K562 (cell line): ENCODE results near the gene ICA1L. TPM values are rescaled to one million over a fixed set of nuclear protein-coding genes. Genes with fewer than 3 reads are reported as not detected.

Source experiments
- ATAC-seq: fragments of 200-7000 bp; cut with Tn5 transposase; 3 replicates; pipeline ENCODE4 v1.9.1; 2020; ENCODE audit warnings: moderate library complexity
- BruUV-seq: library from RNA; stranded (reverse); fragments of 400-500 nt; replicated peaks from 2 replicates; lab custom pipeline; 2021; lab: Mats Ljungman, UMichigan
- CTCF ChIA-PET: fragments of 300-600 bp; formaldehyde crosslinking; extraction: SDS; loops from one replicate; lab custom pipeline; 2021; ENCODE audit warnings: low intra/inter-chr PET ratio; lab: Yijun Ruan, JAX
- POLR2A ChIA-PET: fragments of 300-600, 350-650 bp; sonication (Branson Sonifier 250); formaldehyde crosslinking; extraction: SDS; loops from one replicate; lab custom pipeline; 2021; ENCODE audit warnings: antibody characterized with exemption, inconsistent platforms; lab: Yijun Ruan, JAX
- DNase-seq, 4 experiments: peaks; one replicate each; pipeline versions ENCODE4 v3.0.0 to v3.0.0-alpha.2; 2011 to 2018; ENCODE audit warnings: low spot score in 3 of 4, mixed read lengths in 3 of 4; ENCODE audit errors: extremely low read depth in 1 of 4
- FAIRE-seq: peaks from 2 replicates; lab custom pipeline; 2011; peaks lifted over from hg19 to GRCh38; lab: Jason Lieb, UNC
- H2AFZ ChIP-seq: 2 replicates; pipeline ENCODE4 v1.6.0; 2011; ENCODE audit warnings: low read depth, low read length, control low read depth, inconsistent platforms
- H3K27ac ChIP-seq: fragments of 200-600 bp; 3 replicates; pipeline ENCODE4 v1.8.0; 2011; ENCODE audit warnings: low read depth, mild to moderate bottlenecking, control low read depth, inconsistent platforms, low read length, moderate library complexity, mixed read lengths; ENCODE audit errors: extremely low read depth
- H3K27me3 ChIP-seq, 2 experiments: fragments of 300-600 bp in 1 of 2; 2 replicates in 1 of 2; 3 replicates in 1 of 2; pipeline versions ENCODE4 v1.6.0 to v1.8.0; 2011; ENCODE audit warnings: inconsistent platforms in 2 of 2, low read length in 2 of 2, mild to moderate bottlenecking in 1 of 2, mixed read lengths in 1 of 2, moderate library complexity in 1 of 2; ENCODE audit not compliant: control insufficient read depth in 2 of 2, insufficient read depth in 2 of 2
- H3K36me3 ChIP-seq: fragments of 300-600 bp; 3 replicates; pipeline ENCODE4 v1.8.0; 2011; ENCODE audit warnings: mild to moderate bottlenecking, low read length, inconsistent platforms; ENCODE audit not compliant: control insufficient read depth, insufficient read depth
- H3K4me1 ChIP-seq, 2 experiments: fragments of 200-600 bp in 1 of 2; replicated peaks in 1 of 2; 2 replicates in 1 of 2; 3 replicates in 1 of 2; pipeline versions ENCODE4 v1.5.1 to v1.8.0; 2011; ENCODE audit warnings: inconsistent platforms in 2 of 2, low read length in 2 of 2, mild to moderate bottlenecking in 1 of 2, mixed read lengths in 1 of 2, moderate library complexity in 1 of 2; ENCODE audit not compliant: control insufficient read depth in 2 of 2, insufficient read depth in 2 of 2
- H3K4me2 ChIP-seq: 2 replicates; pipeline ENCODE4 v1.6.1; 2011; ENCODE audit warnings: low read length, control low read depth, inconsistent platforms, mixed read lengths; ENCODE audit not compliant: insufficient read depth
- H3K4me3 ChIP-seq: fragments of 200-600 bp; sonication (generic), shearing (Covaris generic); 2 replicates; pipeline ENCODE4 v1.5.1; 2016; ENCODE audit warnings: control low read depth, inconsistent platforms
- H3K79me2 ChIP-seq: fragments of 200-600 bp; 3 replicates; pipeline ENCODE4 v1.8.0; 2011; ENCODE audit warnings: low read length, inconsistent platforms; ENCODE audit not compliant: control insufficient read depth, insufficient read depth
- H3K9ac ChIP-seq, 2 experiments: 2 replicates each; pipeline versions ENCODE4 v1.6.0 to v1.6.1; 2011; ENCODE audit warnings: low read depth in 2 of 2, low read length in 2 of 2, control low read depth in 1 of 2, inconsistent platforms in 1 of 2, mild to moderate bottlenecking in 1 of 2, mixed read lengths in 1 of 2; ENCODE audit not compliant: insufficient read depth in 1 of 2
- H3K9me1 ChIP-seq: one replicate; pipeline ENCODE4 v1.6.0; 2011; ENCODE audit warnings: inconsistent platforms, mild to moderate bottlenecking, low read length, moderate library complexity; ENCODE audit not compliant: control insufficient read depth, insufficient read depth
- H3K9me3 ChIP-seq: replicated peaks from 2 replicates; pipeline ENCODE4 v1.5.1; 2011; ENCODE audit warnings: low read depth, low read length, inconsistent platforms; ENCODE audit not compliant: control insufficient read depth, insufficient read depth
- H4K20me1 ChIP-seq: replicated peaks from 2 replicates; pipeline ENCODE4 v1.6.1; 2011; ENCODE audit warnings: low read length, inconsistent platforms, mixed read lengths; ENCODE audit not compliant: control insufficient read depth, insufficient read depth
- CHD2 ChIP-seq: IDR thresholded peaks from 2 replicates; pipeline ENCODE4 v1.6.1; 2011; ENCODE audit warnings: low read depth, low read length
- EP400 ChIP-seq: fragments of 450-650 bp; IDR thresholded peaks from 2 replicates; pipeline ENCODE4 v1.6.1; 2017; ENCODE audit warnings: antibody characterized with exemption, mild to moderate bottlenecking, moderate library complexity
- EZH2 ChIP-seq: IDR thresholded peaks from 2 replicates; pipeline ENCODE4 v1.6.1; 2012; ENCODE audit warnings: low read depth, mild to moderate bottlenecking, inconsistent platforms, low read length, borderline replicate concordance
- FOXO4 ChIP-seq: fragments of 450-650 bp; formaldehyde crosslinking; IDR thresholded peaks from 2 replicates; pipeline ENCODE4 v1.4.0; 2020; ENCODE audit warnings: mild to moderate bottlenecking, moderate library complexity
- GABPB1 ChIP-seq: sonication (generic); formaldehyde crosslinking; IDR thresholded peaks from 2 replicates; pipeline ENCODE4 v1.8.0; 2022; ENCODE audit warnings: mild to moderate bottlenecking, missing genetic modification reagents
- HINFP ChIP-seq: fragments of 450-650 bp; conservative IDR thresholded peaks from 2 replicates; pipeline ENCODE4 v1.6.1; 2016; ENCODE audit warnings: missing genetic modification characterization, low read depth, mild to moderate bottlenecking, control low read depth, missing compliant biosample characterization
- MAFF ChIP-seq: IDR thresholded peaks from 2 replicates; pipeline ENCODE4 v1.6.1; 2012; ENCODE audit warnings: low read length, improper control_type of control experiment
- NCOR1 ChIP-seq: fragments of 450-650 bp; IDR thresholded peaks from 2 replicates; pipeline ENCODE4 v1.6.1; 2016; ENCODE audit warnings: mild to moderate bottlenecking, moderate library complexity
- PHF20 ChIP-seq: fragments of 450-650 bp; IDR thresholded peaks from 2 replicates; pipeline ENCODE4 v1.6.1; 2018; ENCODE audit not compliant: partially characterized antibody
- PRPF4 ChIP-seq: fragments of 200-400 bp; formaldehyde crosslinking; IDR thresholded peaks from one replicate; pipeline ENCODE4 v1.6.1; 2017; ENCODE audit warnings: low read length, low read depth, mild to moderate bottlenecking; ENCODE audit not compliant: insufficient read depth, poor library complexity, severe bottlenecking
- TBL1XR1 ChIP-seq, 2 experiments: IDR thresholded peaks; 2 replicates each; pipeline ENCODE4 v1.6.1; 2012; ENCODE audit warnings: improper control_type of control experiment in 2 of 2, low read length in 2 of 2, mild to moderate bottlenecking in 1 of 2
- TCFL5 ChIP-seq: fragments of 250-450 bp; sonication (Bioruptor Pico); conservative IDR thresholded peaks from 2 replicates; pipeline ENCODE4 v1.6.1; 2021; ENCODE audit warnings: mild to moderate bottlenecking, moderate library complexity, matching md5 sums
- ZC3H8 ChIP-seq: fragments of 450-650 bp; IDR thresholded peaks from 2 replicates; pipeline ENCODE4 v1.6.1; 2017
- ZNF316 ChIP-seq: fragments of 450-650 bp; IDR thresholded peaks from 2 replicates; pipeline ENCODE4 v1.6.1; 2016
- ZNF766 ChIP-seq: fragments of 200-800 bp; sonication (Bioruptor generic); conservative IDR thresholded peaks from 2 replicates; pipeline ENCODE4 v1.6.1; 2016; ENCODE audit warnings: missing genetic modification characterization, missing compliant biosample characterization
- WGBS: fragments of 100-300 bp; shearing (Covaris generic); methylation state at CpG from one replicate; pipeline ENCODE4 v1.1.6; 2016; ENCODE audit warnings: low coverage, mixed read lengths; ENCODE audit not compliant: insufficient coverage; ENCODE audit errors: missing lambda C conversion rate; 5-methylcytosine and 5-hydroxymethylcytosine counted together
- in situ Hi-C: fragments of 300-500 bp; cut with MboI; formaldehyde crosslinking; loops from 4 replicates; pipeline ENCODE4 v1.15.0; 2018; ENCODE audit warnings: inconsistent platforms, mixed read lengths
- intact Hi-C: fragments of 100-400 bp; cut with micrococcal nuclease; formaldehyde crosslinking; loops from 2 replicates; pipeline ENCODE4 v1.14.2; 2022
- polyA plus RNA-seq, 8 experiments: library from polyadenylated mRNA; depleted of rRNA in 4 of 8; stranded (reverse) in 5 of 8; unstranded in 3 of 8; fragments of >200 nt; fragmentation: Nextera tagmentation in 2 of 8; fragmentation: Illumina TruSeq in 1 of 8; extraction: Ambion mirVana in 2 of 8; extraction: Trizol in 1 of 8; gene quantifications; 2 replicates each; pipeline versions ENCODE4 v1.2.1 to v1.2.3, GENCODE V29; 2011 to 2014; ENCODE audit warnings: inconsistent platforms in 1 of 8, missing spikeins in 1 of 8
- total RNA-seq, 7 experiments: library from RNA; depleted of rRNA in 6 of 7; stranded (reverse); fragments of >200 nt in 6 of 7; fragmentation: Illumina TruSeq in 2 of 7; extraction: Trizol in 2 of 7; gene quantifications; 2 replicates each; pipeline versions ENCODE4 v1.2.1 to v1.2.3, GENCODE V29; 2011 to 2021; ENCODE audit warnings: low replicate concordance in 1 of 7

The ICA1L gene
- total and polyA plus RNA-seq, 9 of the 15 experiments (the other 6 are each of a cell fraction or from before 2014, with no cell fraction given): 0.57 to 1.7 (median 1.1) TPM

GRCh38 chr2:202778217-202778616 is 93.3 kb downstream of the ICA1L start:
- ATAC-seq (no peak), DNase-seq (no peak), FAIRE-seq (no peak)
- Histone ChIP-seq H3K9me1 (no peaks in the 10 kb centered on the region), H3K9me3 (no peaks in the 10 kb centered on the region), H3K9ac (no peak overlapping the region), H3K27me3 (no peaks in the 10 kb centered on the region), H3K4me2 (no peak overlapping the region), H3K79me2 (no peaks in the 10 kb centered on the region), H3K27ac (no peak overlapping the region), H3K36me3 (no peaks in the 10 kb centered on the region), H2AFZ (no peak overlapping the region), H4K20me1 (no peaks in the 10 kb centered on the region), H3K4me1 (no peaks in the 10 kb centered on the region), H3K4me3 (no peak overlapping the region)
- CTCF ChIA-PET: no interaction called here
- POLR2A ChIA-PET: no interaction called here
- in situ Hi-C loops: no loop called here
- TF ChIP-seq TBL1XR1 (IDR thresholded peaks at IDR 0.05; ENCODE audit: low read length in 2 of 2) (no peak), NCOR1 (no peak), ZC3H8 (no peak), HINFP (no peak), FOXO4 (no peak), TCFL5 (CRISPR knock-in tag) (no peak), GABPB1 (no peak), ZNF316 (peak; percentile 42; the same call in 1 of the 2 replicates), PHF20 (no peak), CHD2 (no peak), PRPF4 (no peak), EP400 (no peak), ZNF766 (CRISPR knock-in tag) (no peak), MAFF (peak; percentile 16; the same call in 1 of the 2 replicates), EZH2 (no peak)
- no TSS peak for BruUV-seq
- 54% methylated on average over 2 of the region's 2 CpGs for WGBS
- intact Hi-C loops: no loop called here
